ENCODE data around the gene C15orf39.
"Not testable (repeated sequence)": the region's sequence is repeated elsewhere in the genome, so short reads cannot be mapped to it uniquely, and the experiment has no call there.

C15orf39 gene

DNA sequence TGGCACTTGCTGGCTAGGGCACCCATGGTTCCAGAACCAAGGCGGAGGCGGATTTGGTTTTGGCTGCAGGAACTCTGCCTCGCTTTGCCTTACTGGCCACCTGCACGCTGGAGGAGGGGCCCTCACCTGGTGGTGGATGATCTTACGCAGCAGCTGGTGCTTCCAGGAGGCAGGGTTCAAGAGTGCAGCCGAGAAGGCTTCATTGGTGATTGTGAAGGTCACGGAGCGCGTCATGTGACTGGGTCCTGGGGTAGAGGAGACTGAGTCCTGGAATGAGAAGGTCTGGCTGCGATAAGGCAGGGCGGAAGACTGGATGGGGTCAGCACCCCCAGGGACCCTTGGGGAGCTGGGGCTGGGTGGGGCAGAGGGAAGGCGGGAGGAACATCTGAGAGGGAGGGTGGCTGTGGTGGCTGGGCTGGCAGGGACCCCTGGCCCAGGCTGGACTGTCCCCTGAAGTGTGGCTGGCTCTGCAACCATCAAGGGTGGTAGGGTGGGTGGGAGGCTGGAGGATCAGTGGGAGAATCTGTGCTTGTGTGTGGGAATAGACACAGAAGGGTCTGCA, 30.7 kb downstream of the C15orf39 start:
- ATAC-seq = no peak

- ATAC-seq = no peak
Observed at GRCh38 chr15:75232826-75233503, 31.3 kb downstream of the C15orf39 start.

DNA sequence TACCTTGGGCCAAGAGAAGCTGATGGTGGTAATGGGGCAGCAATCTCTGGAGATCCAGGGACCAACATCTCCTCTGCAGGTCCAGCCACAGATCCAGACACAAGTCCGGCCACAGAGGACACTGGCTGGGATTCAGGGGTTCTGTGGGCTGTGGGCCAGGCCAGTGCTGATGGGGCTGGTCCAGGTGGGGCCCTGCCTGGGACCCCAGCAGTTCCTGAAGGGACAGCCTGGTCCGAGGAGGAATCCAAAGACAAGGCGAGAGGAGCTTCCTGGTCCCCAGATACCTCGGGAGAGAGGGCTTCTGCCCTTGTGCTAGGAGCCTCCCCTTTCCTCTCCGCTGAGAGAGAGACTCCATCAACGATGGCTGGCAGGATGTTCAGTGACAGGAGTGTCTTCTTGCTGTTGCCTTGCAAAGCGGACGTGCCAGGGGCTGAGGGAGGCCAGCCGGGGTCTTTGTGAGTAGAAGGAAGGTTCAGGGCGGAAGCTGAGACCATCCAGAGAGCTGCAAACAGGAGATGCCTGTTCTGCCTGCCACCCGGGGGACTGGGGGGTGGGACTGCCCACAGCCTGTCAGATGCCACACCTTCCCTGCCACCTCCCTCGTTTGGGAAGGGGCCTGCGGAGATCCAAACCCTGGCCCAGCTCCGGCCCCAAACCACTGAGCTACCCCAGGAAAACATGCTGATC, 32.0 kb downstream of the C15orf39 start:
- ATAC-seq = no peak

- ATAC-seq = no peak
Observed at GRCh38 chr15:75234191-75234810, 32.6 kb downstream of the C15orf39 start.

- no peak for ATAC-seq
Observed at GRCh38 chr15:75235051-75235673, 33.5 kb downstream of the C15orf39 start.

- ATAC-seq = no peak
Observed at GRCh38 chr15:75235760-75236729, 34.4 kb downstream of the C15orf39 start.

DNA sequence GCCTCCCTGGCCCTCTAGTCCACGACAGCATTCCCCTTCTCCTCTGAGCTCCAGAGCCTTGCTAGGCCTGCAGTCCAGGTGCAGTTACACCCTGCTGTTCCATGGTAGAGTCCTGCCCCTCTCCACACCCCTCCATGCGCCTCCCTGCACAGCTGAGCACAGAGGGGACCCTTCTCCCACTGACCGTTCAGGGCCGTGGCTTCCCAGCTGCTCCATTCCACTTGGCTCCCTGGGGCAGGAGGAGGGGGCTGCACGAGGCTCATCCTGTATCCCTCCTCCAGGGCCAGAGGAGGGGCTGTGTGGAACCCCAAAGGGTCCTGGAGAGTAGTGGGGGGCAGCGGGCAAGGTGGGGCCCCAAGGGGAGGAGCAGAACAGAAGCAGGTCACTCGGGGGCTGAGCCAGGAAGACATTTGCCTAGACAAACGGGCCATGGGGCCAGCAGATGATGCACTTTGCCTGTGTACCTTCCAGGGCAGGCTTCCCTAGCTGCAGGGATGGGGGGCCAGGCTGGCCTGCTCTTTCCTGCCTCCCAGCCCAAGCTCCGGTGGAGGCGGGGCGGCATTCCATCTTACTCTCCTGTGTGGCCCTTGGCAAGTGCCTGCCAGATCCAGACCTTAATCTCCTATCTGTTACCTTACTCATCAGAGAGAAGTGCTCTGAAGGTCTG, 35.8 kb downstream of the C15orf39 start:
- ATAC-seq = no peak

DNA sequence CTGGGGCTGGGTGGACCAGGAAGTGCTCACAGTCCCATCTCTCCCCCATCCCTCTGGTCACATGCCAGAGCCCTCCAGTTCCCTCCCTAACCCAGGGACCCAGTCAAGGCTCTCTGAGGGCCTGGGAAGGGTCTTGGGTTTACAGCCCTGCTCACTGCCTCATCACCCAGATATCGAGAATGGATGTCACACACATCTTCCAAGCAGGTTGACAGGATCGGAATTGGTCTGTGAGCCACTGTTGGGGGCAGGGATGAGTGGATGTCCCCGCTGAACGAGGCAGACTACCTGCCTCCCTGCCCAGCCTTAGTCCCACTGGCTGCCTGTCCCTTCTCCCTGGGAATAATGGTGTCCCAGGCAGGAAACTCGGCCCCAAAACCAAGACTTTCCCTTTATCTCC, 36.5 kb downstream of the C15orf39 start:
- no peak for ATAC-seq

DNA sequence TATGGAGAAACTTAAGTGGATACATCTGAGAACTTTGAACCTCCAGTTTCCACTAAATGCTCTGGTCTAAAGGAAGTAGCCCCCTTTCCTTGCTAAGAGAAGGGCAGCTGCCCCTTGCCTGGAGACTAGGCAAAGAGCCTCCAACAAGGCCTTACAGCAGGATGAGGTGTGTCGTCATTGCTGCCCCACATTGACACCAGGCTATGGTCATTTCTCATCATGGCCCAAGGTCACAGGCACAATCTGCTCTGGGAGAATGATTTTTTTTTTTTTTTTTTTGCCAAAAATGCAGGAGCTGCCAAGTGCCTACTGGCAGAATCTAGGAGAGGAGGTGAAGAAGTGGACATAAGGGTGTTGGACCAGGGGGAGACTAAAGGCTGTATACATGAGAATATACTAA, 44.1 kb downstream of the C15orf39 start:
- not testable (repeated sequence) for ATAC-seq

GRCh38 chr15:75248991-75249390, 47.3 kb downstream of the C15orf39 start:
- ATAC-seq = not testable (repeated sequence)

DNA sequence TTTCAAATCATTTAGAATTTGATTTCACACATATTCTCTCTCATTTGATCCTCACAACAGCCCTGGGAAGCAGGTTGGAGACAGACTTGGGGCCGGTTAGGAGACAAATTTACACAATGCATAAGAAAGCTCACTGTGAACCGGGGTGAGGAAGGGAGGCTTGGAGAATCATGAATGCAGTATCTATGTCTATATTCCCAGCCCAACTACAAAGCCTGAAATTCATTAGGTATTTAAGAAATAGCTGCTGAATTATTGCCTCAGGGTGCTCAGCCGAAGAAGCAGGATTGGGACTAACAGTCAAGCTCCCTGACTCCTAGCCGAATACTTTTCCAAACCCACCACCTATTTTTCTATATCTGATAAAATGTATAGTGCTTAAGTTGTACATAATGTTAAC, 48.0 kb downstream of the C15orf39 start:
- ATAC-seq = no peak

DNA sequence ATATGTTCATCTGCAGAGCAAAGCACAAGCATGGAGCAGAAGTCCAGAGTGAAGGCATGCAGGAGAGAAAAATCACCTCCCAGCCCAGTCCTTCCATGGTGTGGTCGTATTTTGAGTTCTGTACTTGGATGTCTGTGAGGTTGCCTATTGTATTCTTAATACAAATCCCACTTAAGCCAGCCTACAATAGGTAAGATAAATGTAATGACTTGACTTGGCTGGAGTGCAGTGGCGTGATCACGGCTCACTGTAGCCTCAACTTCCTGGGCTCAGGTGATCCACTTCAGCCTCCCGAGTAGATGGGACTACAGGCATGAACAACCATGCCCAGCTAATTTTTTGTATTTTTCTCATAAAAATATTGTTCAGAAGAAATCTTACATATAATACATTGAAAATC, 49.7 kb downstream of the C15orf39 start:
- not testable (repeated sequence) for ATAC-seq

DNA sequence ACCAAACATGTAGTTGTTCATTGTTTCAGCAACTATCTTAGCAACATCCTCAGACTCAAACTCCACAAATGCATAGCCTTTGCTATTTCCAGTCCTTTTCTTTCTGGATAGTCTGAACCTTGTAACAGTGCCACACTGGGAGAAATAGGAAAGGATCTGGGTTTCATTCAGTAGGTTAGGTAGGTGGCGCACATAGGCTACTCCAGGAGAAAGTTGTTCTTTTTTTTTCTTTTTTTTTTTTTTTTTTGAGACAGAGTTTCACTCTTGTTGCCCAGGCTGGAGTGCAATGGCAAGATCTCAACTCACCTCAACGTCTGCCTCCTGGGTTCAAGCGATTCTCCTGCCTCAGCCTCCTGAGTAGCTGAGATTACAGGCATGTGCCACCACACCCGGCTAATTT, 50.6 kb downstream of the C15orf39 start:
- not testable (repeated sequence) for ATAC-seq

DNA sequence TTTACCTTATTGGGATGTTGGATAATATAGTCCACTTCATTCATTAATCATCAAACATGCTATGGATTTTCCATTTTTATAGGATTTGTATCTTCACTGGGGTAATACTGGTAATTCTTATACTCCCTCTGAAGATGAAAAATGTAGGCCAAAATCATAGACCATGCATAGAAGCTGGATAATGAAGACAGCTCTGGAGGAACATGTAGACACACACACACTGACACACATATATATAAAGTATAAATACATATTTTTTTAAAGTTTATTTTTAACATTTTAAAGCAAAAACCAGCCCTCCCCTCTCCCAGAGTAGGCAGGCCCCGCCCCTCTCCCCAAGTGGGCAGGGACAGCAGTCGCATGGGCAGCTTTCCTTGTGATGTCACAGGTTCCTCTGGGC, 56.4 kb downstream of the C15orf39 start, which contains the start of gene GOLGA6C:
GOLGA6C (plus strand) TSS at position 301 of the 400 bp plus-strand sequence. CDS start 265 bp downstream, outside the sequence.
- ATAC-seq = not testable (repeated sequence)

DNA sequence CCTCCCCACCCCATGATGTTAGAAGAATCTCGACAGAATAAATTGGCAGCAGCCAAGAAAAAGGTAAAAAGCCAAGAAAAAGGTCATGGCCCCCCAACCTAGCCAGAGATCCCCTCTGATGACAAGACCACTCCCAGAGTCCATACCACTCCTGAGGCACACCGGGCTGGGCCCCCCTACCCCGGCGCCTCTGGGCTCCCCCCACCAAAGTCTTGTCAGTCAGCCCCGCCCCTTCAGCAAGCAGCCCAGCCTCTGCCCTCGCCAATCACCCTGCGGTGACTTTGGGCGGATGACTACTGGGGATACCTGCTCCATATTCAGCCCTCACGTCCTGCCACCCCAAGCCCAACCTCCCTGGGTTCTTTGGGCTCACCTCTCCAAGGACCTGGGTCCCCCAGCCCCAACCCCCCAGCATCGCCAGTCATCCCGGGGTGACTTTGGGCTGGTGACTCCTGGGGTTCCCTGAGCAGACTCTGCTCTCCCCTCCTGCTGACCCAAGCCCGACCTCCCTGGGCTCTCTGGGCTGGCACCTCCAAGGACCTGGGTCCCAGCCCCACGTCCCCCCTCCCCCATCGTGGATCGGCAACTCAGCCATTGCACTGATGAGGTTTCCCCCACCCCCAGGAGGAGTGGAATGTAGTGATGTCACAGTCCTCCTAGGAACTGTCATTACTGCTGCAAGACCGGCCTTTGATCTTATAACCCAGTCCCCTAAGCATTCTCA, 57.1 kb downstream of the C15orf39 start:
- ATAC-seq = not testable (repeated sequence)

- not testable (repeated sequence) for ATAC-seq
Observed at GRCh38 chr15:75259873-75260272, 58.2 kb downstream of the C15orf39 start.

Data from activated CD4-positive, CD25-positive, alpha-beta regulatory T cell treated with anti-CD3 and anti-CD28 coated beads, Interleukin-2, amount 50 U/mL, for 24 hours (primary cell).